Neural progenitor cell (in vitro differentiated cells): ENCODE data around the gene NTRK1.

ENCODE experiments used
- CTCF ChIP-seq: fragments of 200-600 bp; sonication (generic); IDR thresholded peaks from 2 replicates; pipeline ENCODE4 v1.5.1; 2017; ENCODE audit warnings: antibody characterized with exemption, mild to moderate bottlenecking
- EZH2 ChIP-seq: fragments of 200-600 bp; sonication (generic); IDR thresholded peaks from 2 replicates; pipeline ENCODE4 v1.6.1; 2017; ENCODE audit warnings: antibody characterized with exemption, mild to moderate bottlenecking, moderate library complexity

GRCh38 chr1:156894001-156894400 is 33.3 kb downstream of the NTRK1 start:
- no peak for TF ChIP-seq EZH2
- no peak for TF ChIP-seq CTCF
